A673 (cell line): ENCODE data around the gene CATSPERZ. TPM values are rescaled to one million over a fixed set of nuclear protein-coding genes. Genes with fewer than 3 reads are reported as not detected.

Source experiments
- BruUV-seq: library from RNA; stranded (reverse); fragments of 400-500 nt; replicated peaks from 2 replicates; lab custom pipeline; 2021; lab: Mats Ljungman, UMichigan
- CTCF ChIA-PET: fragments of 300-600 bp; sonication (Branson Sonifier 250); formaldehyde crosslinking; loops from one replicate; lab custom pipeline; 2022; ENCODE audit warnings: antibody characterized with exemption; lab: Charles Lee
- POLR2A ChIA-PET: fragments of 300-600 bp; sonication (Branson Sonifier 250); formaldehyde crosslinking; loops from one replicate; lab custom pipeline; 2022; ENCODE audit warnings: antibody characterized with exemption; ENCODE audit not compliant: low non-redundant PET; lab: Charles Lee
- DNase-seq: peaks from one replicate; pipeline ENCODE4 v3.0.0-alpha.2; 2015; ENCODE audit warnings: low spot score
- H3K27ac ChIP-seq: fragments of 200-600 bp; sonication (generic); 2 replicates; pipeline ENCODE4 v1.5.1; 2016; ENCODE audit warnings: mixed run types, low read depth, mild to moderate bottlenecking, mixed read lengths, antibody characterized with exemption, low read length; ENCODE audit not compliant: poor library complexity, severe bottlenecking
- H3K27me3 ChIP-seq: fragments of 200-600 bp; sonication (generic); replicated peaks from 2 replicates; pipeline ENCODE4 v1.6.1; 2017; ENCODE audit warnings: mixed run types, low read depth, mild to moderate bottlenecking, mixed read lengths, antibody characterized with exemption, low read length; ENCODE audit not compliant: insufficient read depth, poor library complexity
- H3K36me3 ChIP-seq: fragments of 200-600 bp; sonication (generic); 2 replicates; pipeline ENCODE4 v1.6.1; 2016; ENCODE audit warnings: mixed run types, mild to moderate bottlenecking, mixed read lengths, antibody characterized with exemption, low read length; ENCODE audit not compliant: insufficient read depth, poor library complexity, severe bottlenecking
- H3K4me1 ChIP-seq: fragments of 200-600 bp; sonication (generic); 2 replicates; pipeline ENCODE4 v1.6.1; 2017; ENCODE audit warnings: mixed run types, mild to moderate bottlenecking, mixed read lengths, antibody characterized with exemption, low read length; ENCODE audit not compliant: insufficient read depth, poor library complexity, severe bottlenecking
- H3K4me3 ChIP-seq: fragments of 200-600 bp; sonication (generic); 2 replicates; pipeline ENCODE4 v1.5.1; 2016; ENCODE audit warnings: low read depth, mixed run types, mild to moderate bottlenecking, mixed read lengths, low read length; ENCODE audit not compliant: poor library complexity, severe bottlenecking
- H3K9me3 ChIP-seq: fragments of 200-600 bp; sonication (generic); 2 replicates; pipeline ENCODE4 v1.6.1; 2016; ENCODE audit warnings: mixed run types, low read depth, mild to moderate bottlenecking, mixed read lengths, antibody characterized with exemption, low read length; ENCODE audit not compliant: poor library complexity, severe bottlenecking
- EZH2 ChIP-seq: fragments of 200-600 bp; sonication (generic); IDR thresholded peaks from 2 replicates; pipeline ENCODE4 v1.6.1; 2017; ENCODE audit warnings: borderline replicate concordance, low read depth, mild to moderate bottlenecking, mixed read lengths, antibody characterized with exemption, low read length; ENCODE audit not compliant: poor library complexity, severe bottlenecking
- intact Hi-C: fragments of 100-400 bp; cut with micrococcal nuclease; formaldehyde crosslinking; loops from one replicate; pipeline ENCODE4 v1.10.0; 2022; ENCODE audit not compliant: unreplicated experiment
- total RNA-seq: library from RNA; stranded (reverse); gene quantifications from 2 replicates; pipeline ENCODE4 v1.2.3, GENCODE V29; 2021
- TF ChIP-seq, protein P1 (sequence below): fragments of 300-800, 200-600 bp; sonication (generic); conservative IDR thresholded peaks from 2 replicates; pipeline ENCODE4 v1.5.1; 2017; ENCODE audit warnings: low read depth, mild to moderate bottlenecking, antibody characterized with exemption, low read length, moderate library complexity, mixed read lengths

Gene CATSPERZ
- total RNA-seq, 1 experiment from 2014 or later = not detected

GRCh38 chr11:64303109-64304031 is 3.2 kb downstream of the CATSPERZ start:
- TF ChIP-seq, protein P1, sequence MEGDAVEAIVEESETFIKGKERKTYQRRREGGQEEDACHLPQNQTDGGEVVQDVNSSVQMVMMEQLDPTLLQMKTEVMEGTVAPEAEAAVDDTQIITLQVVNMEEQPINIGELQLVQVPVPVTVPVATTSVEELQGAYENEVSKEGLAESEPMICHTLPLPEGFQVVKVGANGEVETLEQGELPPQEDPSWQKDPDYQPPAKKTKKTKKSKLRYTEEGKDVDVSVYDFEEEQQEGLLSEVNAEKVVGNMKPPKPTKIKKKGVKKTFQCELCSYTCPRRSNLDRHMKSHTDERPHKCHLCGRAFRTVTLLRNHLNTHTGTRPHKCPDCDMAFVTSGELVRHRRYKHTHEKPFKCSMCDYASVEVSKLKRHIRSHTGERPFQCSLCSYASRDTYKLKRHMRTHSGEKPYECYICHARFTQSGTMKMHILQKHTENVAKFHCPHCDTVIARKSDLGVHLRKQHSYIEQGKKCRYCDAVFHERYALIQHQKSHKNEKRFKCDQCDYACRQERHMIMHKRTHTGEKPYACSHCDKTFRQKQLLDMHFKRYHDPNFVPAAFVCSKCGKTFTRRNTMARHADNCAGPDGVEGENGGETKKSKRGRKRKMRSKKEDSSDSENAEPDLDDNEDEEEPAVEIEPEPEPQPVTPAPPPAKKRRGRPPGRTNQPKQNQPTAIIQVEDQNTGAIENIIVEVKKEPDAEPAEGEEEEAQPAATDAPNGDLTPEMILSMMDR = no peak
- TF ChIP-seq EZH2 = no peak
- intact Hi-C loops = loop anchor here (2.0 to 5.0 kb wide), 3 partner anchors 33 to 116 kb away; partner anchors contain the start of genes FKBP2 and STIP1
- Histone ChIP-seq H3K27me3 (peaks cover 13% of the 10 kb centered on the region), H3K4me1 (peaks cover 24% of the 10 kb centered on the region), H3K4me3 (no peak overlapping the region), H3K36me3 (peaks cover 4% of the 10 kb centered on the region), H3K9me3 (no peaks in the 10 kb centered on the region), H3K27ac (no peak overlapping the region)
- BruUV-seq = no TSS peak
- POLR2A ChIA-PET = no interaction called here
- CTCF ChIA-PET = interaction anchor here (1.4 to 2.6 kb wide), 6 partner anchors 14 to 99 kb away, joined by 3 to 23 read pairs (median 10); partner anchors contain the start of genes FERMT3, PRDX5 and TRMT112
- DNase-seq = no peak

DNA sequence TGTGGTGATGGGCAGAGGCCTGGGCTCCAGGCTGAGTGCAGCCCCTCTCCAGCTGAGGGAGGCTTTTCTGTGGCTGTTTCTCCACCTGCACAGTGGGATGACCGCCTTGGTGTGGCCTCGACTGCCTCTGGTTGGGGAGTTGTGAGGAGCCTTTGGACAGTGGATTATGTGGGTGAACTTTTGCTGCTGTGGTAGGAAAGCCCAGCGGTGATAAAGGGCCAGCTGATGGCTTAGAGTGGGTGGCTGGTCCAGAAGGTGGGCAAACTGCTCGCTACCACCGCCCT is 3.8 kb downstream of the CATSPERZ start:
- H3K27me3 ChIP-seq = peaks cover 12% of the 10 kb centered on the region
- H3K9me3 ChIP-seq = no peaks in the 10 kb centered on the region
- BruUV-seq = no TSS peak
- DNase-seq = no peak
- TF ChIP-seq, protein P1 = no peak
- H3K36me3 ChIP-seq = peaks cover 4% of the 10 kb centered on the region
- ChIA-PET CTCF (interaction anchor here (0.8 to 2.6 kb wide), 8 partner anchors 14 to 119 kb away, joined by 3 to 23 read pairs (median 10); partner anchors contain the start of genes FERMT3, PRDX5 and TRMT112), POLR2A (no interaction called here)
- no peak overlapping the region for H3K27ac ChIP-seq
- H3K4me1 ChIP-seq = peaks cover 24% of the 10 kb centered on the region
- intact Hi-C loops = loop anchor here (2.0 to 5.0 kb wide), 3 partner anchors 33 to 117 kb away; partner anchors contain the start of genes FKBP2 and STIP1
- H3K4me3 ChIP-seq = peak overlapping the region; percentile 58

- TSS peak; percentile 96 for BruUV-seq
- DNase-seq = peak; percentile 97
- peaks cover 24% of the 10 kb centered on the region for H3K4me1 ChIP-seq
- no peaks in the 10 kb centered on the region for H3K9me3 ChIP-seq
- H3K27me3 ChIP-seq = peaks cover 6% of the 10 kb centered on the region
- POLR2A ChIA-PET = no interaction called here
- peak overlapping the region; percentile 87 for H3K27ac ChIP-seq
- CTCF ChIA-PET = interaction anchor here (0.6 to 2.6 kb wide), 11 partner anchors 10 to 120 kb away, joined by 3 to 23 read pairs (median 10); partner anchors contain the start of genes FERMT3, PRDX5 and TRMT112
- H3K36me3 ChIP-seq = peaks cover 4% of the 10 kb centered on the region
- intact Hi-C loops = loop anchor here (2.0 to 5.0 kb wide), 3 partner anchors 34 to 117 kb away; partner anchors contain the start of genes FKBP2 and STIP1
- H3K4me3 ChIP-seq = peak overlapping the region; percentile 58
- TF ChIP-seq, protein P1 = peak; percentile 99
- TF ChIP-seq EZH2 = no peak
Measured at GRCh38 chr11:64304316-64305072, 4.3 kb downstream of the CATSPERZ start.
